Karpas-422 (cell line): ENCODE measurements around the gene MRPL2. TPM values are rescaled to one million over a fixed set of nuclear protein-coding genes. Genes with fewer than 3 reads are reported as not detected.

Experiments used
- DNase-seq: peaks from one replicate; pipeline ENCODE4 v3.0.0-alpha.2; 2015
- H2AFZ ChIP-seq: fragments of 200-600 bp; sonication (generic); 2 replicates; pipeline ENCODE4 v1.6.1; 2014; ENCODE audit warnings: antibody characterized with exemption, low read length, mixed read lengths
- H3K27ac ChIP-seq: fragments of 200-600 bp; sonication (generic); 2 replicates; pipeline ENCODE4 v1.5.1; 2014; ENCODE audit warnings: mild to moderate bottlenecking, low read length, moderate library complexity
- H3K27me3 ChIP-seq: fragments of 200-600 bp; sonication (generic); 2 replicates; pipeline ENCODE4 v1.6.1; 2014; ENCODE audit warnings: low read length, mixed read lengths
- H3K36me3 ChIP-seq: fragments of 200-600 bp; sonication (generic); 2 replicates; pipeline ENCODE4 v1.6.1; 2014; ENCODE audit warnings: low read length, mixed read lengths; ENCODE audit not compliant: insufficient read depth
- H3K4me1 ChIP-seq: fragments of 200-600 bp; sonication (generic); 2 replicates; pipeline ENCODE4 v1.6.1; 2014; ENCODE audit warnings: mild to moderate bottlenecking, low read length, mixed read lengths
- H3K4me2 ChIP-seq: fragments of 200-600 bp; sonication (generic); 2 replicates; pipeline ENCODE4 v1.6.1; 2014; ENCODE audit warnings: low read length, low read depth, mild to moderate bottlenecking; ENCODE audit not compliant: poor library complexity, severe bottlenecking
- H3K4me3 ChIP-seq: fragments of 200-600 bp; sonication (generic); 2 replicates; pipeline ENCODE4 v1.5.1; 2014; ENCODE audit warnings: mild to moderate bottlenecking, antibody characterized with exemption, low read length, mixed read lengths
- H3K79me2 ChIP-seq: fragments of 200-600 bp; sonication (generic); 2 replicates; pipeline ENCODE4 v1.6.1; 2014; ENCODE audit warnings: mild to moderate bottlenecking, low read length, mixed read lengths
- H3K9ac ChIP-seq: fragments of 200-600 bp; sonication (generic); 2 replicates; pipeline ENCODE4 v1.6.0; 2014; ENCODE audit warnings: low read length
- H3K9me2 ChIP-seq: fragments of 200-600 bp; sonication (generic), shearing (Covaris generic); replicated peaks from 2 replicates; pipeline ENCODE4 v1.6.0; 2014; ENCODE audit warnings: mild to moderate bottlenecking, low read length, moderate library complexity; ENCODE audit not compliant: insufficient read depth
- H3K9me3 ChIP-seq: fragments of 300-700, 200-600 bp; sonication (generic); 2 replicates; pipeline ENCODE4 v1.6.1; 2014; ENCODE audit warnings: low read length, mixed read lengths
- H4K20me1 ChIP-seq: fragments of 200-600 bp; sonication (generic); 2 replicates; pipeline ENCODE4 v1.6.1; 2014; ENCODE audit warnings: mild to moderate bottlenecking, antibody characterized with exemption, low read length, low read depth; ENCODE audit not compliant: insufficient read depth
- total RNA-seq: library from RNA; depleted of rRNA; stranded (reverse); fragments of >200 nt; shearing (Covaris generic); gene quantifications from 2 replicates; pipeline ENCODE4 v1.2.3, GENCODE V29; 2014; ENCODE audit warnings: low replicate concordance; rRNA removed

MRPL2 gene
- 21.3 and 40.9 TPM in 2 replicates for total RNA-seq

- 0 out of 2 replicates have a peak, but pooled peaks cover 5% of the 10 kb centered on the region for H3K36me3 ChIP-seq
- no peaks in the 10 kb centered on the region for H3K9me2 ChIP-seq
- no peaks in the 10 kb centered on the region for H4K20me1 ChIP-seq
- peak within 1 kb of the TSS; percentile 95 for H3K9ac ChIP-seq
- H3K4me3 ChIP-seq = peak within 1 kb of the TSS; percentile 97
- H3K9me3 ChIP-seq = no peaks in the 10 kb centered on the region
- peaks cover 22% of the 10 kb centered on the region for H3K4me1 ChIP-seq
- H3K79me2 ChIP-seq = peaks cover 27% of the 10 kb centered on the region
- peak within 1 kb of the TSS; percentile 92 for H2AFZ ChIP-seq
- DNase-seq = peak; percentile 99
- H3K4me2 ChIP-seq = peak within 1 kb of the TSS; percentile 98
- no peaks in the 10 kb centered on the region for H3K27me3 ChIP-seq
- H3K27ac ChIP-seq = no peak within 1 kb of the TSS
Measured at GRCh38 chr6:43059168-43060033, at the start of gene MRPL2, which contains the start of gene KLC4. MRPL2 (minus strand) TSS chr6:43059434; CDS start chr6:43059381, 53 bp downstream. KLC4 (plus strand) TSS chr6:43059631; CDS start chr6:43061336, 1,705 bp downstream.

- Histone ChIP-seq H3K36me3 (no peaks in the 10 kb centered on the region), H4K20me1 (no peaks in the 10 kb centered on the region), H3K9ac (no peak overlapping the region), H3K9me2 (no peaks in the 10 kb centered on the region), H3K4me2 (no peak overlapping the region), H3K4me1 (no peaks in the 10 kb centered on the region), H3K27me3 (no peaks in the 10 kb centered on the region), H3K27ac (no peak overlapping the region), H3K4me3 (no peak overlapping the region), H2AFZ (no peak overlapping the region), H3K9me3 (no peaks in the 10 kb centered on the region), H3K79me2 (no peaks in the 10 kb centered on the region)
- DNase-seq = no peak
Measured at GRCh38 chr6:43107344-43108062, 48.3 kb upstream of the MRPL2 start.

GRCh38 chr6:43105538-43106222 lies 46.4 kb upstream of the MRPL2 start:
- no peaks in the 10 kb centered on the region for H3K9me2 ChIP-seq

GRCh38 chr6:43103253-43103876 lies 44.1 kb upstream of the MRPL2 start:
- H2AFZ ChIP-seq = no peak overlapping the region
- no peaks in the 10 kb centered on the region for H3K27me3 ChIP-seq
- no peak overlapping the region for H3K4me3 ChIP-seq
- no peaks in the 10 kb centered on the region for H3K4me1 ChIP-seq
- H3K4me2 ChIP-seq = no peak overlapping the region
- no peaks in the 10 kb centered on the region for H4K20me1 ChIP-seq
- no peaks in the 10 kb centered on the region for H3K79me2 ChIP-seq
- H3K9ac ChIP-seq = no peak overlapping the region
- DNase-seq = no peak
- H3K9me3 ChIP-seq = no peaks in the 10 kb centered on the region
- no peaks in the 10 kb centered on the region for H3K9me2 ChIP-seq
- H3K36me3 ChIP-seq = no peaks in the 10 kb centered on the region
- H3K27ac ChIP-seq = no peak overlapping the region

More at GRCh38 chr6:43105538-43106222, 46.4 kb upstream of the MRPL2 start:
- no peak overlapping the region for H3K4me2 ChIP-seq
- H4K20me1 ChIP-seq = no peaks in the 10 kb centered on the region
- DNase-seq = no peak
- no peak overlapping the region for H3K27ac ChIP-seq
- H2AFZ ChIP-seq = no peak overlapping the region
- H3K9ac ChIP-seq = no peak overlapping the region
- no peaks in the 10 kb centered on the region for H3K79me2 ChIP-seq
- H3K36me3 ChIP-seq = no peaks in the 10 kb centered on the region
- H3K9me3 ChIP-seq = no peaks in the 10 kb centered on the region
- no peaks in the 10 kb centered on the region for H3K4me1 ChIP-seq
- no peaks in the 10 kb centered on the region for H3K27me3 ChIP-seq
- H3K4me3 ChIP-seq = no peak overlapping the region

- Histone ChIP-seq H3K27ac (no peak overlapping the region), H3K27me3 (no peaks in the 10 kb centered on the region), H3K79me2 (no peaks in the 10 kb centered on the region), H4K20me1 (no peaks in the 10 kb centered on the region), H3K9me3 (no peaks in the 10 kb centered on the region), H3K36me3 (no peaks in the 10 kb centered on the region), H2AFZ (no peak overlapping the region), H3K9me2 (no peaks in the 10 kb centered on the region), H3K4me1 (peaks cover 13% of the 10 kb centered on the region), H3K4me2 (no peak overlapping the region), H3K9ac (no peak overlapping the region), H3K4me3 (no peak overlapping the region)
- DNase-seq = no peak
Measured at GRCh38 chr6:43101497-43101896, 42.3 kb upstream of the MRPL2 start.

- no peak for DNase-seq
- no peaks in the 10 kb centered on the region for H3K36me3 ChIP-seq
- H3K4me3 ChIP-seq = no peak overlapping the region
- no peaks in the 10 kb centered on the region for H3K9me3 ChIP-seq
- no peak overlapping the region for H3K4me2 ChIP-seq
- no peaks in the 10 kb centered on the region for H4K20me1 ChIP-seq
- no peak overlapping the region for H2AFZ ChIP-seq
- no peak overlapping the region for H3K27ac ChIP-seq
- no peak overlapping the region for H3K9ac ChIP-seq
- peaks cover 27% of the 10 kb centered on the region for H3K4me1 ChIP-seq
- no peaks in the 10 kb centered on the region for H3K79me2 ChIP-seq
- H3K27me3 ChIP-seq = no peaks in the 10 kb centered on the region
- no peaks in the 10 kb centered on the region for H3K9me2 ChIP-seq
Measured at GRCh38 chr6:43097502-43097901, 38.3 kb upstream of the MRPL2 start.

GRCh38 chr6:43097098-43097489 lies 37.9 kb upstream of the MRPL2 start:
- H3K36me3 ChIP-seq = no peaks in the 10 kb centered on the region
- no peaks in the 10 kb centered on the region for H3K9me2 ChIP-seq
- no peaks in the 10 kb centered on the region for H3K79me2 ChIP-seq
- peak overlapping the region; percentile 1; the same call in 1 of the 2 replicates for H3K9ac ChIP-seq
- H3K27ac ChIP-seq = no peak overlapping the region
- peaks cover 27% of the 10 kb centered on the region for H3K4me1 ChIP-seq
- H3K9me3 ChIP-seq = no peaks in the 10 kb centered on the region
- H3K4me3 ChIP-seq = no peak overlapping the region
- DNase-seq = no peak
- H2AFZ ChIP-seq = peak overlapping the region; percentile 13; the same call in 1 of the 2 replicates
- no peaks in the 10 kb centered on the region for H3K27me3 ChIP-seq
- H3K4me2 ChIP-seq = peak overlapping the region; percentile 33
- H4K20me1 ChIP-seq = no peaks in the 10 kb centered on the region
